Pons (tissue), 1 donor: ENCODE data around the gene SELENOS.
A peak's percentile ranks its signal among the peaks of the same experiment; 100 is the strongest.

Experiments
- DNase-seq: peaks from one replicate; pipeline ENCODE4 v3.0.0-alpha.2; 2016; ENCODE audit warnings: low spot score

The SELENOS gene

GRCh38 chr15:101276501-101277037 lies 716 bp downstream of the SELENOS start:
- no peak for DNase-seq

- DNase-seq, result no peak
Observed at GRCh38 chr15:101275018-101275417, 2.3 kb downstream of the SELENOS start.

DNA sequence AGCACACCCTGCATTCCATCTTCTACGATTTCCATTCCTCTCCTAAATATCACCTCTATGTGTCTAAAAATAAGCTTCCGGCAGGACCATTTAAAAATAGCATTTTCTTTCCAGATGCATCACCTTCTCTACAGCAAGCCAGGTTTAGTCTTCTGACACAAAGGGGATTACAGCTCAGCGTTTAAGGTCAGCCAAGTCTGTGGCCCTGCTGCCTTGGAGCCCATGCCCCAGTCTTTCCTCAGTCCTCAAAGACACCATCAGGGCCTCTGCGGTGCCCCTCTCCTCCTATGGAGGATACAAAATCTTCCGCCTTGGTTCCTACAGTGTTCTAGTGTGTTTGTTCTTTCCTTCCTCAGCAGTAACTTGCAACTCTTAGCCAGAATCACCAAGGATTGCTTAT lies 3.8 kb downstream of the SELENOS start:
- DNase-seq, result no peak

GRCh38 chr15:101272584-101272983 lies 4.7 kb downstream of the SELENOS start:
- no peak for DNase-seq

DNA sequence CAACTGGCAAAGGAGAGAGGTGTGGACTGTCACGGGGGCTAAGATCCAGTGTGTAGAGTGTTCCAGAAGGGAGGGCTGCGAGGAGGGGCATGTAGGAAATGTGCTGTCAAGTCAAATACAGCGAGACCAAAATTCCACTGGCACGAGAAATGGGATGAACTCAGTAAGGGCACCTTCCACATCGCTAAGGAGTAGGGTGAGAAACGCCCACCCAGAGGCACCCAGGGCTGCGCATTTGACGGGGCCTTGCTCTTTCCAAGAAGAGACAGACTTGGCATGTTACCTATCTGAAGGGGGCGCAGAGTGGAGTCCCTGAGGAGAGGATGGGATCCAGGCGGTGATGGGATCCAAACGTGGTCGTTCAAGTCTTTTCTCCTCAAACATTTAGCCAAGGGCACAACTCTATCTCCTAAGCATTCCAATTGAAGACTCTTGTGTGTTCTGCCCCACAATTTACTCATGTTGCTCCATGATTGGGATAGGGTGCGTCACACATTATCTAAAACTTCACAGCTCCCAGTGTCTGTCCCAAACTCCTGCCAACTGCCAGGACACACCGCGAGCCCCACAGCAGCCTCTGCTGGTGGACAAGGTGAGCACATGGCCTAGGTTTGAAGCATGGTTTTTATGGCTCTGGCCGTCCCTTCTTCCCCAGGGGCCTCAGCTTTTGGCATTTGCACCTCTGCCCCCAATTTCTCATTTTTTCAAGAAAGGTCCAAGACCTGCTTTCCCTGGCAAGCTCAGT lies 7.6 kb downstream of the SELENOS start:
- DNase-seq, result no peak

- DNase-seq, result peak; percentile 85
Observed at GRCh38 chr15:101267320-101268104, 9.8 kb downstream of the SELENOS start.

DNA sequence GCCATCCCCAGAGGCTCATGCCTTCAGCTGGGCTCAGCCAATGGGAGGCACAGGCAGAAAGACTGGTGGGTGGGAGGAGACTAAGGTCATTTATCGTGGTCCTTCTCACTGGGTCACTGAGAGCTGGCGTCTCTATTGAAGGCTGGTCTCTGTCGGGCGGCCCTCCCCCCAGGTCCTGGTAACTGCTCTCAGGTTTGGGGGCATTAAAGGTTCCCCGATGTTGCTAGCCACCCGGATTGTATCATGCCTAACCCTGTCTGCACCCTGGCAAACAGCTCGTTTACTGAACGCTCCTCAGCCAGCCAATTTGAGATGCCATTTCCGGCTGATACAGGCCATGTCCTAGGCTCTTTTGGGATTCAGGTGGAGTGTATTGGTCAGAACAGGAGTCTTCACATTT lies 10.5 kb downstream of the SELENOS start:
- DNase-seq, result no peak

DNA sequence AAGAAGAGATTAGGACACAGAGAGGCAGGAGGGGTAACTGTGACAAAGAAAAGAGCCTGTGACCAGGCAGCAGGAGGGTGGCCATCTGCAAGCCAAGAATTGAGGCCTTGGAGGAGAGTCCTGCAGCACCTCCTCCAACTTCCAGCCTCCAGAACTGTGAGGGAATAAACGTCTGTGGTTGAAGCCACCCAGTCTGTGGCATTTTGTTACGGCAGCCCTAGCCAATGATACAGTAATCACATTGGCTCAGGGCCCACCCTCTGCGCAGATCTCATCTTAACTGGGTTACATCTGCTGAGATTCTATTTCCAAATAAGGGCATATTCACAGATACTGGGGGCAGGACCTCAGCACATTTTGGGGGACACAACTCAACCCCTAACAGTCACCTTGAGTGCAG lies 11.3 kb downstream of the SELENOS start:
- DNase-seq, result no peak

GRCh38 chr15:101264911-101265641 lies 12.2 kb downstream of the SELENOS start:
- no peak for DNase-seq

- DNase-seq, result no peak
Observed at GRCh38 chr15:101264011-101264410, 13.3 kb downstream of the SELENOS start.

- DNase-seq, result no peak
Observed at GRCh38 chr15:101262551-101262950, 14.7 kb downstream of the SELENOS start.

DNA sequence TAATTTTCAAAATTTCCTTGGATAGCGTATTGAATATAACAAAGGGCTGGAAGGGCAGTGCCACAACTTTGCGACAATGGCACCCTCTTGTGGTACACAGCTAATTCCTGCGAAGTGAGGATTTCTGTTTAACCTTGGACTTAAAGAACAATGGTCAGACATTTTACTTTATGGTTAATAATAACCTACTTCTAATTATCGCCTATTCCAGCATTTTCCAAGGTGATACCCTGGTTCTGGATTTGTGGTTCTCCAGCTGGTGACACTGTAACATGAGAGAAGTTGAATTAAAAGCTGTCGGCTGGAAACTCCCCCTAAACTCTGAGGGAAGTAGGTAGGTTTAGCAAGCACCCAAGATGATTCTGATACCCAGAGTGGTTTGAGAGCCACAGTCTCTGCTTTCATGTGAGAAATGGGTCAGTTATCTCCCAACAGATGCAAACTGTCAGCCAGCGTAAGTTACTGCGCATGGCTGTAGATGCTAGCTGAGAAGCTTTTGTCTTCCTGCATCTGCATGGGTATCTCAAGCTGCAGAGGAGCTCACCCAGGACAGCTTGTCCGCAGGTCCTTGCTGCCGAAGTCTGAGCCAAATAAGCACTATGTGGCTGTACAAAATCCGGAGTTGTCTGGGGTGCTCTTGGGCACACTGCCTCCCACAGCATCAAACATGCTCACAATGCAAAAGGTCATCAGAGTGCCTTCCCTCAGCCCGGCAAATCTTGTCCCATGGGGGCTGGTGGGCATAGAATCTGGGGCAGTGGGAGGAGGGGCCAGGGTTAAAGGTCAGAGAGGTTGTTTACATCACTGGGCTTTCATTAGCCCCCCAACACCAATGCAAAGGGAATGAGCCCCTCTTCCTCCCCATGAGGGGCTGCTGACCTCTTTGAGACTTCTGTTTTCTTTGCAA lies 18.8 kb downstream of the SELENOS start:
- peak; percentile 80 for DNase-seq

- no peak for DNase-seq
Observed at GRCh38 chr15:101256757-101257156, 20.5 kb downstream of the SELENOS start.

DNA sequence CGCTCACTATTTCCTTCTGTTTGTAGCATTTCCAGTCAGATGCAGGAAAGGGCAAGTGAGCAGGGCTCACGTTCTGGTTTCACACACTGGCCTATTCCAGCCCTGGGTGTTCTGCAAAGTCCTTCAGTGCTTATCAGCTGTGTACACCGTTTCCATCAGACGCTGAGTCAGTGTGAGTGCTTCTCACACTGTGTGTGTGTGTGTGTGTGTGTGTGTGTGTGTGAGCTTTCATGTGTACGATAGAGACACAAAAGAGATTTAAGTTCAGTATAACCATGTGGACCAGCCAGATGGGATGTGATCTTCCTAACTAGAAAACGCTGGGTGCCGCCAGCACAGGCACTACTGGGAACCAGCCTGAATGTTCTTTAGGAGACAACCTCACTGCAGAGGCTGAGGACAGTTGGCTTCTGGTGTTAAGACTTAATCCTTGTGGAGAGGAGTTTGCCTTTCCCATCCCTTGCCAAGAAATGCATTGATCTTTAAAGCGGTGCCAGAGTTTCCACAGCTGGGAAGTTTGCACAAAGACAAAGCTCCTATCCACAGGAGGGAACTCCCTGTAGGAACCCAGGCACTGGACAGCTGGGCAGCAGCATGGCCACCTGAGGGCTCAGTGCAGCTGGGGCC lies 21.6 kb downstream of the SELENOS start:
- no peak for DNase-seq

- DNase-seq, result no peak
Observed at GRCh38 chr15:101255051-101255395, 22.3 kb downstream of the SELENOS start.

GRCh38 chr15:101254157-101255050 lies 22.9 kb downstream of the SELENOS start:
- DNase-seq, result no peak

GRCh38 chr15:101252836-101253235 lies 24.4 kb downstream of the SELENOS start:
- no peak for DNase-seq

DNA sequence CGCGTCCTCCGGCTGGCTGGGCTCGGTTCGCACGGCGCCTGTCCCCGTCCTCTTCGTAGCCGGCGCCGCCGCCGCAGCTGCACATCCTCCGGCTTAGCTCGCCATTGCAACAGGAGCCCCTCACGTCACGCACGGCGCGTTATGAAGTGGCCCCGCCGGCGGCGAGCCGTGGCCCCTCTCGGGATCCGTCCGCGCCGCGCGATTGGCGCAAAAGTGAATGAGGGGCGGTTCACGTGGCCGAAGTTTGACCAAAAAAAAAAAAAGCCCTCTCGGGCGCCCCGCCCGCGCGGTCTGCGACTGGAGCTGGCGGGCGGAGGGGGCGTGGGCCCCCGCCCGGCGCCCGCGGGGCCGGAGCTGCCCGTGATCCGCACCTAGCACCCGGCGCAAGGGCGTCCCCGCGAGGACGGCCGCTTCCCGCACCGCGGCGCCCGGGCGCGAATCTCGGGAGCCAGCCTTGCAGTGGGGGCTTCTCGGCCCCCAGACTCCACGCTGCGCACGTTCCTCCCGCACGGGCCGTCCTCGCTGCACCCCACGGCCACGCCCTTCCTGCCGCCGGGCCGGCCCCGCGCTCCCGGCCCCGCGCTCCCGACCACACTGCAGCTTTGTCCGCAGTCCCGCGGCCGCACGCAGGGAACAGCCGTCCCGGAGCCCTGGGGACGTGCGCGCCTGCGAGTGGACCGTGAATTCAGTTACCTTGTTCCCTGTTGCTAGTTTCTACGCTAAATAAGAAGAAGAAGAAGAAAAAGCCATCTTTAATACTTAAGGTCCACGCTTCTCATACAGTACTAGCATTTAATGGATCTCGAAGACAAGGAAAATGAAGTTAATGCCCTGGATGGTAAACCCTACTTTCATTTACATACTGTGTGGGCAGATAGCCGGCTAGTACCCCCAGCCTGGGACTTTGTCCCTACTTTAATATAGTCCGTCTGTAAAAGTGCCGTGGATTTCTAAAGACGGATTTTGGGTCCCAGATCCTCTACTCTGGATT lies 25.2 kb downstream of the SELENOS start, which contains the start of gene CHSY1:
Gene CHSY1 (minus strand): TSS at position 219 of the 991 bp plus-strand sequence. CDS start 592 bp downstream, outside the sequence.
- DNase-seq, result peak; percentile 89
